Neutrophil (primary cell): ENCODE results near the gene LCE3A.

Experiments
- H3K27ac ChIP-seq: fragments of 200-600 bp; sonication (generic); 2 replicates; pipeline ENCODE4 v1.5.1; 2016; ENCODE audit warnings: mild to moderate bottlenecking, moderate library complexity
- H3K27me3 ChIP-seq: fragments of 200-600 bp; sonication (generic); 2 replicates; pipeline ENCODE4 v1.6.0; 2016; ENCODE audit warnings: mild to moderate bottlenecking
- H3K36me3 ChIP-seq: fragments of 200-600 bp; sonication (generic); 2 replicates; pipeline ENCODE4 v1.5.1; 2017
- H3K4me1 ChIP-seq, 2 experiments: fragments of 200-600 bp in 1 of 2; sonication (generic) in 1 of 2; 1 replicate in 1 of 2; 2 replicates in 1 of 2; pipeline versions ENCODE4 v1.5.1 to v1.6.1; 2013 to 2016; ENCODE audit warnings: low read depth in 1 of 2, low read length in 1 of 2, mild to moderate bottlenecking in 1 of 2, moderate library complexity in 1 of 2; ENCODE audit not compliant: control insufficient read depth in 1 of 2, insufficient read depth in 1 of 2
- H3K4me3 ChIP-seq, 2 experiments: fragments of 200-600 bp in 1 of 2; sonication (generic) in 1 of 2; 1 replicate in 1 of 2; 2 replicates in 1 of 2; pipeline ENCODE4 v1.5.1; 2013 to 2016; ENCODE audit warnings: low read depth in 1 of 2, low read length in 1 of 2, mild to moderate bottlenecking in 1 of 2, moderate library complexity in 1 of 2
- H3K9me3 ChIP-seq: fragments of 200-600 bp; sonication (generic); 2 replicates; pipeline ENCODE4 v1.5.1; 2016
- CTCF ChIP-seq: fragments of 200-600 bp; sonication (generic); IDR thresholded peaks from 2 replicates; pipeline ENCODE4 v1.5.1; 2016; ENCODE audit warnings: antibody characterized with exemption

LCE3A gene

GRCh38 chr1:152577168-152577567 lies 45.7 kb downstream of the LCE3A start:
- no peaks in the 10 kb centered on the region for H3K36me3 ChIP-seq
- TF ChIP-seq CTCF = no peak
- no peaks in the 10 kb centered on the region for H3K4me1 ChIP-seq
- H3K27ac ChIP-seq = no peak overlapping the region
- peaks cover 7% of the 10 kb centered on the region for H3K27me3 ChIP-seq
- H3K4me3 ChIP-seq = no peak overlapping the region
- no peaks in the 10 kb centered on the region for H3K9me3 ChIP-seq
